Activated gamma-delta T cell (primary cell): Measurements from ENCODE around the gene DAGLA.

Experiments
- DNase-seq: peaks from one replicate; lab custom pipeline; 2025; lab: John Stamatoyannopoulos, UW

Gene DAGLA

DNA sequence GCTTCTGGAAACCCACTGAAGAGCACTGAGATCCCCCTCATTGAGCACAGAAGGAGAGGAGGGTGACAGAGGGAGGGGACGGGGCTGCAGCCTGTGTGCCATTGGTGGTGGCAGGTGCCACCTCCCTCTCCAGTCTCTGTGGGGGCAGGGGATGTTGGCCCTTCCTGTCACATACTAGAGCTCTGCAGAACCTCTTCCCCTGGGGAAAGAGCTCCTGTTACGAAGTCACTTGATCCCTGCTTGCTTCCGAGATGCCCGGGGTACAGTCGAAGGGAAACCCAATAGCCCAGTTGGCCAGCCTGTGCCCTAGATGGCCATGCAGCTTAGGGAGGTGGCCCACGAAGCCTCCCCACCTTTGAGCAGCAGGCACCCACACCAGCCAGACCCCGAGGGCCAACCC is 29.4 kb downstream of the DAGLA start:
- no peak for DNase-seq

DNA sequence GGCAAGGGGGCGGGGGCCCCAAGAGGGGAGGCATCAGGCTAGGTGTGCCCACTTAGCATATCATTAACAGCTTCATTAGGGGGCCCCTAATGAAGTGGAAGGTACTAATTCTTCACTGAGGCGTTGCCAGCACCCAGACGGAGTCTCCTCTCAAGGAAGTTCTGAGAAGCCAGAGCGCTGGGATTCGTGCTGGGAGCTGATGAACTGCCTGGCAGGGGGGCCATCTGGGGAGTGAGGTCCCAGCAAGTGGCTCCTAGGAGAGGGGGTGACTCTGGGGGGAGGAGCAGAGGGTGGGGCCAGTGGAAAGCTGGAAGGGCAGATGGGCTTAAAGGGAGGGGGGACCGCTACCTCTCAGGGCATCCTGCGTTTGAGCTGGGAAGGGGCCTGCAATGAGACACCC is 29.8 kb downstream of the DAGLA start:
- no peak for DNase-seq

DNA sequence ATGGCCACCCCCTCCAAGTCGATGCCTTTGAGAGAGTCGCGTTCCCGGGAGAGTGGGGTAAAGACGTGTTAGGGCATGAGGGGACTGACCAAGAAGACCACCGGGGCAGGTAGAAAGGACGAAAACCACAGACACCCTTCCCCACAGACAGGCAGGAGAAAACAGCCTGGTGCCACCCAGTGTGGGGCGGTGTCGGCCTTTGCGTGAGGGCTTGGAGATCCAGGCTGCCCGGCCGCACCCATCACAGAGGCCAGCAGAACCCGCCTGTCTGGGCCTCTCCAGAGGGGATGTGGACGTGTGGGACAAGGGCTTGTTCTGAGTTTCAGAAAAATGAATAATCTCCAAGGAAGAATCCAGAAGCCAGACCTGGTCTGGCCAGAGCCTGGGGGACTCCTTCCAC is 30.8 kb downstream of the DAGLA start:
- no peak for DNase-seq

DNA sequence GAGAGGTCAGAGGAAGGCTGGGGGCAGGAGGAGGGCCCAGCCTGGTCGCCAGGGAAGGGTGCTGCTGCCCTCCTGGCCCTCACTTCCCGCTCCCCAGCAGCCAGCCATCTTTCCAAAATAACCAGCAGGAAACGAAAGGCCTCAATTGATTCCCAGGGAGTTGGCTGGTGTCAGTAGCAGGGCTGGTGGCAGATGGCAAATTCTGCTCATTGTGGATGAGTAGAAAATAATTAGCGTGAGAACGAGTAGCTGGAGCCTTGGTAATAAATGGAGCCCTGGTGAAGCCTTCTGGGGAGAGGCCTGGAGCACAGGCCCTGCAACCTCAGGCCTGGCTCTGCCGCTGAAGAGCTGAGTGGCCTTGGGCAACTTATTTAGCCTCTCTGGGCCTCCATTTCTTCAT is 31.3 kb downstream of the DAGLA start:
- no peak for DNase-seq

DNA sequence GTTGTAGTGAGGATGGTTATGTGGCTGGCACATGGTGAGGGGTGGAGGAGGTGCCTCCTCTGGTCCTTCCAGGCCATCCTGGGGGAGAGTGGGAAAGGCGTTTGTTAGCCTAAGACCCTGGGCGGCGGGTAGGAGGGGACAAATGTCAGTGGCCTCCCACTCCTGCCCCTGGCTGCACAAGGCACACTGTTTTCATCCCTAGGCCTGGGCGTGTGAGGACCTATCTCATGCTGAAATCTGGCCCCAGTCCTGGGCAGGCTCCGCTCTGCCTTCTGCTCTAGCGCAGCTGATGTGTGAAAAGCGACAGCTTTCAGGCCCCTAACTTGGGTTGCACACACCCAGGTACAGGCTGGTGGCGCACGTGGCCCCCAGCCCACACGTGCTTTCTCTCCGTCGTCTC is 32.1 kb downstream of the DAGLA start:
- no peak for DNase-seq

DNA sequence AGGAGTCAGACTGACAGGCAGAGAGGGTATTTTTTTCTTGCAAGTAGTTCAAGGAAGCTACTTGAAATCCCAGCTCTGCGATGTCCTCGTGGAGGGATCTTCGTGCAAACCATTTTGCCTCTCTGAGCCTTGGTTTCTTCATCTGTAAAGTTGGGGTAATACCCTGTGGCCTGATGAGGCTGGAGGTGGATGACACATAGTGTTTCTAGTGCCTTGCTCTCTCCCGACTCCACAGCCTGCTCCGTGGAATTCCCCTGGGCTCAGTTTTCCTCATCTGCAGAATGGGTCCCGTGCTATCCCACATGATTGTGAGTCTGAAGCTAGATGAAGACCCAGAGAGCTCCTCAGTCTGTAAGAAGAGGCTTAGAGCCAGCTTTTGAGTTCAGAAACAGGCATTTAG is 32.7 kb downstream of the DAGLA start:
- DNase-seq = no peak

DNA sequence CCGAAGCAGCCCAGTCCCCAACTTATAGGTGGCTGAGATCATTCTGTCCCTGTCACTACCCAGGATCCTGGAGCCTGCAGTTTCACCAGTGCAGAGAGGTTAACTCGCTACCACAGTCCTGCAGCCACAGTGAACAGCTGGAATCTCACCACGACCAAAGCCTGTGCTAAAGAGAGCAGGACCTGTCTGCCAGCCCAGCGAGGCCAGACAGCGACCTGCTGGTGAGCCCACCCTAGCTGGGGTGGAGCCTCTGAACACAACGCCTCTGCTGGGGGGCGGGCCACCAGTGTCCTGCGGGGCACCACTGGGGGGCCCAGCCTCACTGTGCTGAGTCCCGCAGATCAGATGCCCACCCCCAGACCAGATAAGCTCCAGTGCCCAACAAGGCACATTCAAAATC is 33.3 kb downstream of the DAGLA start:
- no peak for DNase-seq

DNA sequence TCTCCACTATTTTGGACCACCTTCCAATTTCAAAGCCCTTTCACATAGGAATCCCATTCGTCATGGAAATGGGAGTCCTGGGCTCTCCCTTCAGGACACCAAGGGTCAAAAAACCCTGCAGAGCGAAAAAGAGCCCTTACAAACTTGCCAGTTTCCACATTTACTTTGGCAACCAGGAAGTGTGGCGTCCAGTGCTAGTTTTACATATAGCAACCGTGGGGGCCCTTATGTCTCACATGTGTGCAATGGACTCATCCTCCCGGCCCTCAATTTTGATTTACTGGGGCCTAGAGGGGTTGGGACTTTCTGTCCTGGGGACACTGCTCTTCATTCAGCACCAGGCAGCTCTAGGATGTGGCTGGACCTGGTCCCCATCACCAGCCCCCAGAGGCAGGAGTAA is 33.7 kb downstream of the DAGLA start:
- DNase-seq = no peak

DNA sequence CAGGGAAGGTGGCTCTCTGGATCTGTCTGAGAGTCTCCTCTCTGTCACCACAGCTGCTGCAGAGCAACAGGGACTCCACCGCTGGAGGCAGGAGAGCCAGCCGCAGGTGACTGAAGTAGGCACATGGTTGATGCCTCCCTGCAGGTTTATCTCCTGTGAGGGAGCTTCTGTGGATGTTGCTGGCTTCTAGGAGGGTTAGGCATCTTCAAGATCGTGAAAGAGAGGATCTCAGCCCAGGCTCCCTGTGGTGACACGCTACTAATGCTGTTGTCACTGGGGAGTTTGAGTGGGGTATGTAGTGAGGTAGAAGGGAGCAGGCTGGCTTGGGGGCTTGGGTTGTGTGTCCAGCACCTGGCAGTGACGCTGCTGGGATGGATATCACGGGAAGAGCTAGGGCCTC is 34.1 kb downstream of the DAGLA start:
- no peak for DNase-seq

DNA sequence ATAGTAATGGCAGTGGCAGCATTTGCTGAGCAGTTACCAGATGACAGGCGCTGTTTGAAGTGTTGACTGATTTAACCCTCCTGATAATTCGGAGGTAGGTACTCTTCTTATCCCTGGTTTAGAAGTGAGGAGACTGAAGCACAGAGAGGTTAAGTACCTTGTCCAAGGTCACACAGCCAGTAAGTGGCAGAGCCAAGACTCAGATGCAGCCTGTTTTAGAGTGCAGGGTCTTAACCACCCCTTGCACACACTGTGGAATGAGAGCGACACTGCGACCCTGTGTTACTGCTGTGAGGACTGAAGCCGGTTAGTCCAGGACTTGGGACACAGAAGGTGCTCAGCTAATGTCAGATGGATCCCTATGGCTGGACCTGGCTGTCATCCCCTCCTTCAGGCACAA is 34.7 kb downstream of the DAGLA start:
- DNase-seq = no peak

DNA sequence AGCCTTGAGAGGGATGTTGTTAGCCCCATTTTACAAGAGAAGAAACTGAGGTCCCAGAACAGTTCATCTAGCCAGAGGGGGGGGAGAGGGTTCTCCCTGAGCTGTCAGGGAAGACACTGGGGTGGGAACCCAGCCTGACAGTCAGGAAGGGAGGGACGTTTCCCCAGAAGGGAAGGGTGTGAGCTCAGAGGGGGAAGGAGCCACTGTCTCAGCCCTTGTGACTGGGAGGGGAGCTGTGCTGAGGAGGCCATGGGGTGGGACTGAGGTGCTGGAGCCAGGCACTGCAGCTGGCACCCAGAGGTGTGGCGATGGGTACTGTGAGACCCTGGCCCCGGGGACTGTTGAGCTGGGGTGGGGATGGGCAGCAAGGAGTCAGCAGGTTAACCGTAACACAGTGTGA is 35.7 kb downstream of the DAGLA start:
- DNase-seq = no peak

DNA sequence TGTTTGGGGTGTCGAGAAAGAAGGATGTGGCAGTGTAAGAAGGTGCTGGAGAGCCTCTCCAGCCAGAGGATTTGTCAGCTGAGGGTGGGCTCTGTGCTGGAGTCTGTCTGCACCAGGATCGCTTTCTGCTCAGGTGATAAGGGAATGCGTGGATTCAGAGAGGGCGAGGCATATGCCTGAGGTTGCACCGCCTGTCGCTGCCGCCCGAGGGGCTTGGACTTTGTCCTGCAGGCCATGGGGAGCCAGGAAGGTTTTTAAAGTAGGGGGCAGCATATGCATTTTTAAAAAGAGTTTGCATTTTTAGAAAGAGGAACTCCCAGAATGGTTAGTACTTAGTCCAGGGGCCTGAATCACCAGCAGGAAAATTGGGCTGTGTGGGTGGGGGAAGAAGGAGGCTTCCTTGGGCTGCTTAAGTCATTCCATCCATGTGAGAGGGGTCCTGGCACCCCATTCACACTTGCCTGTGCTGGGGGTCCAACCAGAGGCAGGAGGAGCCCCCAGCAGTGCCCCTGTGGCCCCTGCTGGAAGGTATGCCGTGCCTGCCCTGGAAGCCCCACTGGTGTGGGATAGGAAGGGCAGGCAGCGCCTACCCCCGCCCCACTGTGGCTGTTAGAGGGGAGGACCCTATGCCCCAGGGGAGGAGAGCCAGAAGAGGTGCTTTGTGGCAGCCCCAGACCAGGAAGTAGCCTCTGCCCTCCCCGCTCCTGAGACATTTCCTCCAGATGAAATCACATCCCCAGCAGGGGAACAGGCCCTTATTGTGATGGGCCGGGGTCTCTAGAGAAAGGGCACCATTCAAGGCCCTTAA is 36.5 kb downstream of the DAGLA start:
- no peak for DNase-seq

DNA sequence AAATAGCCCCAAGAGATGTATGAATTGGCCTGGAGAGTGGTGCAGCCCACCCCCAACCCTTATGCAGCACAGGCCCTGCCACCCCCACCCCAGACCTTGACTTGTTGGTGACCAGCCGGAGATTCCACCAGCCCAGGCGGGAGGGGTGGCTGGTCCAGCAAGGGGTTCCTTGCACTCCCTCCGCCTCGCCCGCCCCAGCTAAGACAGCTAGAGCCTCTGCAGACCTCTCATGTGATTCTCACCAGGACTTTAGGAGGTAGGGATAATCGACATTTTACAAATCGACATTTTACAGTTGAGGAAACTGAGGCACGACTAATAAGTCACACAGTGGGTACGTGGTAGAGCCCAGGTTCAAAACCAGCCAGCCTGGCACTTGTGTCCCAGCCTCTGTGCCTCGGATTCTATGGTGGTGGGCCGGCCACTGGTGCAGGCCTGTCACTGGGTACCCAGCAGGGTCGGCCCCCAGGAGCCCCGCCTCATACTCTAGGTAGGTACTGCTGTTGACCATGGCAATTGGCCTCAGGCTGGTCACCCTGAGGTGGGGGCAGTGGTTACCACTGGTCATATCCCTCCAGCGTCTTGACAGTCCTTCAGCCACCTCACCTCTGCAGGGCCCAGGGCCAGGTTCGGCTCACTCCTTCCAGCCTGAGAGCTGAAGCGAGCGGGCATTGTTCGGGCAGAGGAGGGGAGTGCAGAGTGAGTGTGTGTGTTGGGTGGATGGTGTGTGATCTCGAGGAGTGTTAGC is 37.3 kb downstream of the DAGLA start:
- no peak for DNase-seq

DNA sequence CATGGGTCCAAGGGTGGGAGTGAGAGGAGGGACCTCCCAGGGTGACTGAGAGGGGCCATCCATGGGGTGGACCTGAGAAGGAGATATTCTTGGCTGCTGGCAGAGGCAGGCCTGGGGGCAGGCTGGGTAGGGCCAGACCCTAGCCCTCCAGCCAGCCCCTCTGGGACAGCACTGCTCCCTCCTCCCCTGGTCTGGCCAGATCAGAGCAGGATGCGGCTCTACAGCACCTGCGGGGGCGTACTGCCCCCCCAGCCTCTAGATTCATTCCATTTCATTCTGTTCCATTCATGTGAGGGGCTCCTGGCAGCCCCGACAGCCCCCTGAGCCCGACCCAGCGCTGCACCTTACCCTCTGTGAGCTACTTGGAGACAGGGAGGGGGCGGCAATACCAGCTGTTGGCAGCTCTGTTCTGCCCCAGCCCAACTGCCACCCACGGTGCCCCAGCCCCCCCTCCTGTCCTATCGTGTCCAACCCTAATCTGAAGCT is 37.9 kb downstream of the DAGLA start:
- no peak for DNase-seq

DNA sequence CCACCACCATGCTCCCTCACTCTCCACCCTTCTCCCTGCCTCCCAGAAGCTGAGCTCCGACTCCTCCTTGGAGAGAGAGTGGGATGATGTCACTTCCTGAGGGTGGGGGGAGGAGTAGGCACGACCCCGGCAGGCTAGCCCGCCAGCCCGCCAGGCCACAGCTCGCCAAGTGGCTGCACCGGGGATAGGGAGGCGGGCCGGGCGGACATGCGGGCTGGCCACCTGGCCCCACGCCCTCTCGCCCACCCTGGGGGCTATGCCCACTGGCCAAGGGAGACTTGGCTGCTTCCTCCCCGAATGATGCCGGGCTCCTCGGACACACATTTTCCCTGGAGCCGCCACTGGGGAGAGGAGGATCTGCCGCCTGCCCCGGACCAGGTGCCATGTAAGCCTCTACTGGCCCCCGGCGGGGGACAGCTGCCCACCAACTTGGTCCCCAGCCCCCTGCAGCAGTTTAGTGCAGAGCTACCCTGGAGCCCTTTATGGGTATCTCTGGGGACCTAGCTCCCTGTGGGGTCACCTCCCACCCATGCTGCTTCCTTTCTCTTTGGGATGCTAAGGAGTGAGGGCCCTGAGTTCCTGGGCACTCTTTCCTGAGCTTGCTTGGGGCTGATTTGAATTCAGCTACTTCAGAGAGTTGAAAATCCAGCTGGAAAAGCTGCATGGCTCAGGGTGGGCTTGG is 38.6 kb downstream of the DAGLA start:
- no peak for DNase-seq

DNA sequence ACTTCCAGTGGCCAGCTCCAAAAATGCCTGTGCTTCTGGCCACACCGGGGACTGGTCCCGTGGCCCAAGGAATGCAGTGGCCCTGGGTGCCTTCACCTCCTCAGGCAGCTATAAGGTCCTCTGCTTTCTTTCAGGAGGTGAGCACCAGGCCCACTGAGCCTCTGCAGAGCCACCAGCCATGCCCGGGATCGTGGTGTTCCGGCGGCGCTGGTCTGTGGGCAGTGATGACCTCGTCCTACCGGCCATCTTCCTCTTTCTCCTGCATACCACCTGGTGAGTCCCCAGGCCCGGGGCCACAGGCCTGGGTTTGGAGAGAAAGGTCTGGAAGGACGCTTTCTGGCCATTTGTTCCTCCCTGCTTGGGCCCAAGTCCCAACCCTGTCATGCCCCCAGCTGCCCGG is 39.8 kb downstream of the DAGLA start:
- DNase-seq = no peak

DNA sequence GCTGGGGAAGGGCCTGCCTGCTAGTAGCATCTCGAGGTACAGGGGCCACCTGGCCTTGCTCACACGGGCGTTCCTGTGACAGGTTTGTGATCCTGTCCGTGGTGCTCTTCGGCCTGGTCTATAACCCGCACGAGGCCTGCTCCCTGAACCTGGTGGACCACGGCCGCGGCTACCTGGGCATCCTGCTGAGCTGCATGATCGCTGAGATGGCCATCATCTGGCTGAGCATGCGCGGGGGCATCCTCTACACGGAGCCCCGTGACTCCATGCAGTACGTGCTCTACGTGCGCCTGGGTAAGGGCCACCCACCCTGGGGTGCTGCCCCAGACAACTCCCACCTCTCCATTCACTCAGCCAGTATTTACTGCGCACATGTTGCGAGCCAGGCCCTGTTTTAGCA is 40.4 kb downstream of the DAGLA start:
- no peak for DNase-seq

DNA sequence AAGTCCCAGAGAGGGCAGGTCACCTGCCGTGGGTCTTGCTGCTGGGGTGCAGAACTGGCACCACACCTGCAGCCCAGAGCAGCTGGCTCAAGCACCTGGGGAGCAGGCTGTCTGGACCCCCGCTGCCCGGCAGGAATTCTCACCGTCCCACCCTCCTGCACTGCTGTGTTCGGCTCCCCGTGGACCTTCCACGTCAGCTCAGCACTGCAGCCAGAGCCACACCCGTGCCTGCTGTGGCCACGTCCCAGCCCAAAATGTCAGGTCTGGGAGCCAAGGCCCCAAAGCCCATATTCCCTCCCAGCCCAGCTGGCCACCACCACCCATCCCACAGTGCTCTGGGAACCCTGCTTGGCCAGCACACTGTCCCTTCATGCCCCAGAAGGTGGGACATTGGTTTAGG is 44.2 kb downstream of the DAGLA start:
- DNase-seq = no peak

DNA sequence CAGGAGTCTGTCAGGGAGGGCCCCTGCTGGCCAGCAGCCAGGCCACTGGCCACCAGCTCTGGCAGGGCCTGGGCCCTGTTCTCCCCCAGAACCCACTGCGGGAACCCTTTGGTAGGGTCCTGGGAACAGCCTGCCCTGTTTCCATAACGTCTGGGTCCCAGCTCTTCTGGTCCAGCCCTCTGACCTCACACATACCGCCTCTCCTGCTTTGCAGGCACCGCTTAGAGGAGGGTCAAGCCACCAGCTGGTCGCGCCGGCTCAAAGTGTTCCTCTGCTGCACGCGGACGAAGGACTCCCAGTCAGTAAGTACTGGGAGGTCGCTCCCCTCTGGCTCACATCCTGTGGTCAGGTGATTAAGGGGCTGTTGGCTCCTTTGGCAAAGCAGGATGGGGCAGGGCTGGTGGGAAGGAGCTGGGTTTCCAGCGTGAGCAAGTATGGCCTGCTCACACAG is 45.6 kb downstream of the DAGLA start:
- DNase-seq = no peak

DNA sequence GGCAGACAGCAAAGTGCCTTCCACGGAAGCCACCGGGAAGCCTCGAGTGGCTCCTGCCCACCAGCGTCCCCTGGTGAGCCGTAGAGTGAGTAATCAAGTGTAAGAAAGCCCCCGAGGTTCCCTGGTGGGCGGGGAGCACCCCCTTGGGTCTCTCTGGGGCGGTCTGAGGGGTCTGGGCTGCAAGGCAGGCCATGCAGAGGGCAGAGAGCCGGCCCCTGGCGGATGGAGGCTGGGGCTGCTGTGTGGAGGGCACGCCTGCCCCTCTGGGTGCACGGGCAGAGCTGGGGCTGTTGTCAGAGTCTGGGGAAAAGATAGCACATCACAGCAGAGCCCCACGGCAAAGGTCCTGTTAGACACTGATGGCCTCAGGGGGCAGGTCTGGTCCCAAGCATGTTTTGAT is 46.6 kb downstream of the DAGLA start:
- no peak for DNase-seq

DNA sequence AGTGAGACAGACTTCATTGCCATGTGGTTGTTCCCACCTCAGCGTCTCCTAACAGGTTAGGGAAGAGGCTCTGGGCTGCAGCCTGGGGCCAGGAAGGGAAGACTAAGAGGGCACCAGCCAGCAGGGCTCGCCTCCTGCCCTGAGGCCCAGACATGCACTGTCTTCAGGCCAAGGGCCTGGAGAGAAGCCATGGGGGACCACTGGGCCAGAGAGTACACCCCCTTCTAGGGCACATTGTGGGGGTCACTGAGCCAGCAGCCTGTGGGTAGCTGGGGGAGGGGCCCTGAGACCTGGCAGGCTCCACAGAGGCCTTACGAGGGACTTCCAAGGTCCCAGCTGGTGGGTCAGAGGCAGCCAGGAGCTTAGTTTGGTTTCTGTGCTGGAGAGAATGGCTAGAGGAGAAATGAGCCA is 47.2 kb downstream of the DAGLA start:
- DNase-seq = no peak

DNA sequence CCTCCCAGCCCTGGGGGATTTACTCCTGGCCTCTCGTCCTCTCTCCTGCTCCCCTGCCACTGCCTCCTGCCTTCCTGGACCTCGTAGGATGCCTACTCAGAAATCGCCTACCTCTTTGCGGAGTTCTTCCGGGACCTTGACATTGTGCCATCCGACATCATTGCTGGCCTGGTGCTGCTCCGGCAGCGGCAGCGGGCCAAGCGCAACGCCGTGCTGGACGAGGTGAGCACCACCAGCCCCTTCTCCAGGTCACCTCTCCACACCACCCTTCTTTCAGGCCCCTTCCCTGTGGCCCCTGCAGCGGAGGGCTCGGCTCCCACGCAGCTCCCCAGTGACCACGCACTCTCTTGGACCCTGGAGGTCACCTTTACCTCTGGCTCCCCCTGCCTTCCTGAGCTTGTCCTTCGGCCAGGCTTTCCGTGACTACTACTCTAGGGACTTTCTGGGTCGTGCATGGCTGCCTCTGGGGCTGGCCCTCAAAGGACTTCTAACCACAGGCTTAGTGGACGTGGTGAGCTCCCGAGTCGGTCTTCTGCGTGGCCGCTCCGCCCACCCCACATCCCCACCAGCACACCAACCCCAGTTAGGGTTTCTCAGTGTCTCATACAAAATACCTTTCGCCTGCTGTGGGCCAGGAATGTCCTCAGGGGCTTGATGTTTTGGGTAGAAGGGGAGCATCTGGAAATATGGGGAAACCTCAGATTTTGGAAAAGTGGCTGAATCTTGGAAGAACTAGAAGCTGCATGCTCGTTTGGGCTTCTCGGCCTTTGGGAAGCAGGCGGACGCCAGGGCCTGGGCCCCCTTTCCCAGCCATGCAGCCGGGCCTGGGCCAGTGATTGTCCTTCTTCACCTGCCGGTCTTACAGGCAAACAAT is 48.1 kb downstream of the DAGLA start:
- no peak for DNase-seq
